Right lobe of liver (tissue), 4 donors: ENCODE results near the gene M1AP.

Experiments used
- POLR2A ChIP-seq: fragments of 450-650 bp; IDR thresholded peaks from one replicate; pipeline ENCODE4 v1.6.1; 2017; ENCODE audit warnings: antibody characterized with exemption, mild to moderate bottlenecking
- TF ChIP-seq, protein P1 (sequence below), 4 donors: fragments of 200-600 bp in 3 of 4; fragments of 450-650 bp in 1 of 4; IDR thresholded peaks; one replicate each; pipeline versions ENCODE4 v1.5.1 to v1.8.0; 2016 to 2022; ENCODE audit warnings: antibody characterized with exemption in 4 of 4, mild to moderate bottlenecking in 2 of 4
- donor health status: DM: no; HTN: no; CAD: no.
- donor health status: DM: no; HTN: no; CAD: no.
- donor health status: DM: no; HTN: yes; CAD: no.

- TF ChIP-seq POLR2A = no peak
- TF ChIP-seq, protein P1, sequence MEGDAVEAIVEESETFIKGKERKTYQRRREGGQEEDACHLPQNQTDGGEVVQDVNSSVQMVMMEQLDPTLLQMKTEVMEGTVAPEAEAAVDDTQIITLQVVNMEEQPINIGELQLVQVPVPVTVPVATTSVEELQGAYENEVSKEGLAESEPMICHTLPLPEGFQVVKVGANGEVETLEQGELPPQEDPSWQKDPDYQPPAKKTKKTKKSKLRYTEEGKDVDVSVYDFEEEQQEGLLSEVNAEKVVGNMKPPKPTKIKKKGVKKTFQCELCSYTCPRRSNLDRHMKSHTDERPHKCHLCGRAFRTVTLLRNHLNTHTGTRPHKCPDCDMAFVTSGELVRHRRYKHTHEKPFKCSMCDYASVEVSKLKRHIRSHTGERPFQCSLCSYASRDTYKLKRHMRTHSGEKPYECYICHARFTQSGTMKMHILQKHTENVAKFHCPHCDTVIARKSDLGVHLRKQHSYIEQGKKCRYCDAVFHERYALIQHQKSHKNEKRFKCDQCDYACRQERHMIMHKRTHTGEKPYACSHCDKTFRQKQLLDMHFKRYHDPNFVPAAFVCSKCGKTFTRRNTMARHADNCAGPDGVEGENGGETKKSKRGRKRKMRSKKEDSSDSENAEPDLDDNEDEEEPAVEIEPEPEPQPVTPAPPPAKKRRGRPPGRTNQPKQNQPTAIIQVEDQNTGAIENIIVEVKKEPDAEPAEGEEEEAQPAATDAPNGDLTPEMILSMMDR (IDR thresholded peaks at IDR 0.05) = no peak
These were observed 45.4 kb downstream of the M1AP start for GRCh38 chr2:74602586-74603281.
